HUES64 (cell line): ENCODE measurements around the gene NUF2.
"Not testable (repeated sequence)": the region's sequence is repeated elsewhere in the genome, so short reads cannot be mapped to it uniquely, and the experiment has no call there.

Source experiments
- H3K27ac ChIP-seq: 2 replicates; pipeline ENCODE4 v1.7.0; 2013; ENCODE audit warnings: low read depth, low read length, inconsistent platforms
- H3K27me3 ChIP-seq: 2 replicates; pipeline ENCODE4 v1.6.1; 2013; ENCODE audit warnings: mild to moderate bottlenecking, low read length; ENCODE audit not compliant: insufficient read depth
- H3K36me3 ChIP-seq: 2 replicates; pipeline ENCODE4 v1.6.1; 2013; ENCODE audit warnings: mild to moderate bottlenecking, low read length; ENCODE audit not compliant: insufficient read depth
- H3K4me1 ChIP-seq: 2 replicates; pipeline ENCODE4 v1.6.1; 2013; ENCODE audit warnings: mild to moderate bottlenecking, low read length, moderate library complexity; ENCODE audit not compliant: insufficient read depth
- H3K4me3 ChIP-seq: 2 replicates; pipeline ENCODE4 v1.5.1; 2013; ENCODE audit warnings: mild to moderate bottlenecking, low read length, moderate library complexity
- H3K9ac ChIP-seq: 2 replicates; pipeline ENCODE4 v1.6.1; 2013; ENCODE audit warnings: mild to moderate bottlenecking, low read depth, low read length
- H3K9me3 ChIP-seq: 2 replicates; pipeline ENCODE4 v1.6.1; 2013; ENCODE audit warnings: low read depth, low read length; ENCODE audit not compliant: insufficient read depth
- WGBS: fragments of 150-250, 120-280 bp; methylation state at CpG from one replicate; pipeline ENCODE4 v1.1.7; 2013; ENCODE audit warnings: missing lambda C conversion rate; 5-methylcytosine and 5-hydroxymethylcytosine counted together

The NUF2 gene

DNA sequence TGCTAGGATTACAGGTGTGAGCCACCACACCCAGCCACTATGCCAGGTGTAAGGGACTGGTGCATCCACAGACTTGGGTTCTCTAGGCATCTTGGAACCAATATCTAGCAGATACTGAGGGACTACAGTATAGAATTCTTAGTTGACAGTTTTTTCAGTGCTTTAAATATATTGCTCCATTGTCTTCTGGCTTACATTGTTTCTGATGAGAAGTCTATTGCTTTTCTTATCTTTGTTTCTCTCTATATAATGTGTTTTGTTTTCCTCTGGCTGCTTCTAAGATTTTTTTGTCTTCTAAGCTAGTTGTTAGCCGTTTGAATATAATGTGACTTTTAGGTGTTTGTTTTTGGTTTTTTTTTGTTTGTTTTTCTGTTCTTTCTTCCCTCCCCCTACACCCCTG lies 13.5 kb downstream of the NUF2 start:
- H3K4me1 ChIP-seq = no peaks in the 10 kb centered on the region
- peaks cover 85% of the 10 kb centered on the region for H3K36me3 ChIP-seq
- no peaks in the 10 kb centered on the region; the same call in 1 of the 2 replicates for H3K9me3 ChIP-seq
- WGBS = no CpG with 5 or more reads among the region's 1 CpG
- H3K4me3 ChIP-seq = no peak overlapping the region
- no peak overlapping the region for H3K27ac ChIP-seq
- H3K27me3 ChIP-seq = no peaks in the 10 kb centered on the region
- H3K9ac ChIP-seq = no peak overlapping the region

- H3K27me3 ChIP-seq = no peaks in the 10 kb centered on the region
- no peak overlapping the region for H3K4me3 ChIP-seq
- peaks cover 88% of the 10 kb centered on the region for H3K36me3 ChIP-seq
- 95% methylated on average over 1 of the region's 1 CpG for WGBS
- no peaks in the 10 kb centered on the region; the same call in 1 of the 2 replicates for H3K9me3 ChIP-seq
- H3K4me1 ChIP-seq = no peaks in the 10 kb centered on the region
- H3K27ac ChIP-seq = no peak overlapping the region
- no peak overlapping the region for H3K9ac ChIP-seq
Measured at GRCh38 chr1:163337631-163338030, 15.9 kb downstream of the NUF2 start.

DNA sequence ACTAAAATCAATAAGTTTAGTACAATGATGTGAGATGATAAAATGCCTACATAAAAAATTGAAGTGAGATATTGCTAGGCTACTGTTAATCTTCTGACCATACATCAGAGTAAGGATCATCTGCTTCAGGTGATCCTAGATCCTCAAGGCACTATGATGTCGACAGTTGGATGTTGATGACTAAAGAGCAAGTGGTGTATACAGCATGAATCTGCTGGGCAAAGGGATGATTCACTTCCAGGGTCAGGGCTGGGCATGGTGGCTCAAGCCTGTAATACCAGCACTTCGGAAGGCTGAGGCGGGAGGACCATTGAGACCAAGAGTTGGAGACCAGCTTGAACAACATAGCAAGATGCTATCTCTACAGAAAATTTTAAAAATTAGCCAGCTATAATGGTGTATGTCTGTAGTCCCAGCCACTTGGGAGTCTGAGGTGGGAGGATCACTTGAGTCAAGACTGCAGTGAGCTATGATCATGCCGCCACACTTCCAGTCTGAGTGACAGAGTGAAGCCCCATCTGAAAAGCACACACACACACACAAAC lies 24.6 kb downstream of the NUF2 start:
- no peaks in the 10 kb centered on the region for H3K4me1 ChIP-seq
- WGBS = 98% methylated on average over 4 of the region's 4 CpGs
- no peaks in the 10 kb centered on the region for H3K27me3 ChIP-seq
- H3K36me3 ChIP-seq = peaks cover 89% of the 10 kb centered on the region
- H3K4me3 ChIP-seq = no peak overlapping the region
- H3K27ac ChIP-seq = no peak overlapping the region
- H3K9me3 ChIP-seq = no peaks in the 10 kb centered on the region
- H3K9ac ChIP-seq = no peak overlapping the region

- no peaks in the 10 kb centered on the region for H3K27me3 ChIP-seq
- no peaks in the 10 kb centered on the region for H3K9me3 ChIP-seq
- no peak overlapping the region for H3K27ac ChIP-seq
- H3K4me3 ChIP-seq = no peak overlapping the region
- no peaks in the 10 kb centered on the region for H3K4me1 ChIP-seq
- WGBS = 91% methylated on average over 1 of the region's 2 CpGs
- no peak overlapping the region for H3K9ac ChIP-seq
- H3K36me3 ChIP-seq = peaks cover 96% of the 10 kb centered on the region
Measured at GRCh38 chr1:163347106-163347505, 25.4 kb downstream of the NUF2 start.

DNA sequence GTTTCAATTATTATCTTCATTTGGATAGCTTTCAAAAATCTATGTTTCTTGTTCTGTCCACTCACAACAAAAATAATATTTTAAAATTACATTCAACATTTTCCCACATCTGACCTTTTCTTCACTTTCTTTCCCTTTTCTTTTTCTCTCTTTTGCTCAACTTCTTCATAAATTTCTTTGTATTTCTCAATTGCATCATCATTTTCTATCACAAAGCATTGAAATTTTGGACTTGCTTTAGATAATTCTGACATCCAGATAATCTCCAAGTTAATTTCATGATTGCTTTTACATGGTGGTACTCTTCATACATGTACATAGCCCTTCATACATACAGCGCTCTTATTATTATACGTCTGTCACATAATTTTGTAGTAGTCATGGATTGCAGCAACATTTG lies 30.2 kb downstream of the NUF2 start:
- no peaks in the 10 kb centered on the region for H3K9me3 ChIP-seq
- no peaks in the 10 kb centered on the region for H3K27me3 ChIP-seq
- no peak overlapping the region for H3K4me3 ChIP-seq
- no peak overlapping the region for H3K27ac ChIP-seq
- H3K4me1 ChIP-seq = no peaks in the 10 kb centered on the region
- WGBS = 95% methylated on average over 2 of the region's 2 CpGs
- peaks cover 89% of the 10 kb centered on the region for H3K36me3 ChIP-seq
- H3K9ac ChIP-seq = no peak overlapping the region

- Histone ChIP-seq H3K9me3 (no peaks in the 10 kb centered on the region), H3K4me3 (no peak overlapping the region), H3K27me3 (no peaks in the 10 kb centered on the region), H3K27ac (no peak overlapping the region), H3K4me1 (no peaks in the 10 kb centered on the region), H3K9ac (no peak overlapping the region), H3K36me3 (peaks cover 37% of the 10 kb centered on the region)
- WGBS = 95% methylated on average over 2 of the region's 2 CpGs
Measured at GRCh38 chr1:163357378-163357777, 35.6 kb downstream of the NUF2 start.

GRCh38 chr1:163358172-163358571 lies 36.4 kb downstream of the NUF2 start:
- H3K27ac ChIP-seq, H3K27me3 ChIP-seq: not testable (repeated sequence)
- 98% methylated on average over 11 of the region's 11 CpGs for WGBS

GRCh38 chr1:163361123-163361934 lies 39.6 kb downstream of the NUF2 start:
- Histone ChIP-seq H3K9ac (no peak overlapping the region), H3K4me3 (no peak overlapping the region), H3K27me3 (no peaks in the 10 kb centered on the region), H3K4me1 (peaks cover 4% of the 10 kb centered on the region; the same call in 1 of the 2 replicates), H3K9me3 (no peaks in the 10 kb centered on the region), H3K27ac (no peak overlapping the region), H3K36me3 (peaks cover 4% of the 10 kb centered on the region)
- WGBS = 55% methylated on average over 5 of the region's 5 CpGs

More at GRCh38 chr1:163358172-163358571, 36.4 kb downstream of the NUF2 start:
- H3K36me3 ChIP-seq = peaks cover 33% of the 10 kb centered on the region
- not testable (repeated sequence) for H3K4me3 ChIP-seq, H3K4me1 ChIP-seq, H3K9me3 ChIP-seq, H3K9ac ChIP-seq

DNA sequence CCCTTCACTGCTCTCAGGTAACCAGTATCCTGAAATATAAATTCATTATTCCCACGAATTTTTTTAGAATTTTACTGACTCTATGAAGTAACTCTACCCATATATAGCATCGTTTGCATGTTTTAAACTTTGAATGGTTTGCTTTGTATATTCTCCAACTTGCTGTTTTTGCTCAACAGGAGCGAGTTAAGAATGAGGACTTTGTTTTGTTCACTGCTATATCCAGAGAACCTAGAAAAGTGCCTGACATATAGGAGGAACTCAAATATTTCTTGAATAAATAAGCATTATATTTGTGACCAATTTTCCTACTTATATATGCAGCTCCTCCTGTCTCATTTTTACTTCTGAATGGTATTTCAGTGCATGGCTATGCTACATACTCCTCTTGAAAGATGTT lies 43.4 kb downstream of the NUF2 start:
- 75% methylated on average over 3 of the region's 3 CpGs for WGBS
- H3K36me3 ChIP-seq = no peaks in the 10 kb centered on the region
- no peaks in the 10 kb centered on the region for H3K9me3 ChIP-seq
- peaks cover 18% of the 10 kb centered on the region; the same call in 1 of the 2 replicates for H3K4me1 ChIP-seq
- H3K4me3 ChIP-seq = no peak overlapping the region
- H3K9ac ChIP-seq = no peak overlapping the region
- H3K27ac ChIP-seq = no peak overlapping the region
- H3K27me3 ChIP-seq = no peaks in the 10 kb centered on the region

GRCh38 chr1:163366555-163366954 lies 44.8 kb downstream of the NUF2 start:
- Histone ChIP-seq H3K4me1 (peaks cover 18% of the 10 kb centered on the region; the same call in 1 of the 2 replicates), H3K4me3 (no peak overlapping the region), H3K27me3 (no peaks in the 10 kb centered on the region), H3K36me3 (no peaks in the 10 kb centered on the region), H3K9ac (no peak overlapping the region), H3K9me3 (no peaks in the 10 kb centered on the region), H3K27ac (no peak overlapping the region)
- 99% methylated on average over 4 of the region's 4 CpGs for WGBS

GRCh38 chr1:163367721-163368120 lies 46.0 kb downstream of the NUF2 start:
- H3K4me1 ChIP-seq = peaks cover 18% of the 10 kb centered on the region; the same call in 1 of the 2 replicates
- no peaks in the 10 kb centered on the region for H3K36me3 ChIP-seq
- no peaks in the 10 kb centered on the region for H3K27me3 ChIP-seq
- WGBS = 100% methylated on average over 1 of the region's 4 CpGs
- H3K9me3 ChIP-seq = no peaks in the 10 kb centered on the region
- H3K9ac ChIP-seq = no peak overlapping the region
- no peak overlapping the region for H3K4me3 ChIP-seq
- H3K27ac ChIP-seq = no peak overlapping the region
